HG03520 (cell line): ENCODE measurements around the gene GSTM2.
"Not testable (repeated sequence)": the region's sequence is repeated elsewhere in the genome, so short reads cannot be mapped to it uniquely, and the experiment has no call there.

Source experiments
- ATAC-seq: cut with Tn5 transposase; IDR thresholded peaks from one replicate; pipeline ENCODE4 v1.9.1; 2021; ENCODE audit warnings: mild to moderate bottlenecking, moderate library complexity; ENCODE audit not compliant: unreplicated experiment

GSTM2 gene

DNA sequence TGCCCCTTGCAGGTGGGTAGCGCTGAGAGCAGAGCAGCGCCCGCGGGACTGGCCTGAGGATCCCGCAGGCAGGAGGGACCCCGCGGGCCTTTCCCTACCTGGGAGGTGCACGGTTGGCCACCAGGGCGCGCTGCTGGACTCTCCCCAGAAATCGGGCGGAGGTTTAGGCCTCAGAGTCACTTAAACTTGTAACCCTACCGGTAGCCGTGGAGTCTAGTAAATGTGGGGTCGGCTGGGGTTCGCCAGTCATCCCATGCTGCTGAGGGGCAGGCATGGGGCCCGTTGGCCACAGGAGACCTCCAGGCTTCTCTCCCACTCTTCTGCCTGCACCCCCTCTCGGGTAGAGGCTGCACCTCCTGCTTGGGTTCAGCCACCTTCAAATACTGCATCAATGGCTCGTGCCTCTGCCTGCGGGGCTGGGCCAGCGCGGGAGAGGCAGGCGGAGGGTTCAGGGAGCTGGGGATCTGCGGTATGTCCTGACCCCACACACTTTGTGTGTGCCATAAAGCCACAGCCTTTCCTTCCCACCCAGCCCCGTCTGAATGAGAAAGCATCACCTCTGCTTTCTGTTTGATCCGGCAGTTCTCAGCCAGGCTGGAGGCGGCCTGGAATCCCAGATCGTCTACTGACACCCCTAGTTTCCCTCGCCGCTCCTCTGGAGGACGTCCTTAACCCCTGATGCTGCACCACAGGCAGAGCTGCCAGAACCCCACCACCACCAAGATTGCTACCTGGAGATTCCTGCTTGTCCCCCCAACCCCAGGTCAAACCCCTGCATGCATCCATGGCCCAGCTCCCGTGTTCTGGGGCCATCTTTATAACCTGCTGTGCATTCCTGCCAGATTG is 24.2 kb upstream of the GSTM2 start:
- ATAC-seq = peak; percentile 79

GRCh38 chr1:109644670-109645069 is 23.2 kb upstream of the GSTM2 start:
- ATAC-seq = no peak

- no peak for ATAC-seq
Observed at GRCh38 chr1:109649491-109649914, 18.4 kb upstream of the GSTM2 start.

GRCh38 chr1:109650609-109651008 is 17.2 kb upstream of the GSTM2 start:
- no peak for ATAC-seq

DNA sequence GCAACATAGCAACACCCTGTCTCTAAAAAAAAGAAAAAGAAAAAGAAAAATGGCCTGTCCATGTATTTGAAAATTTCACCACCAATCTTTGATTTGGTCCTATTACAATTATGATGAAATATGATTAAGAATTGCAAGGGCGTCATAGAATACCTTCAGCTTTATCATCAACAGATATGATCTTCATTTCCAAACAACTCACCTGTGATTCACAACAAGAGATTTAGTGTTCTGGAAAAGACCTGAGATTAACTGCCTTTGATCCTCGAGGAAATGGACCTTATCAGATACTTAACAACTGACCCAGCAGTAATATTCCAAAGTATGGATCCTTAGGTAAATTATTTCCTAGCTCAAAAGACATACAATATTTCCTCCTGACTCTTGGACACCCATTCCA is 15.5 kb upstream of the GSTM2 start:
- no peak for ATAC-seq

GRCh38 chr1:109653306-109653705 is 14.6 kb upstream of the GSTM2 start:
- ATAC-seq = no peak

DNA sequence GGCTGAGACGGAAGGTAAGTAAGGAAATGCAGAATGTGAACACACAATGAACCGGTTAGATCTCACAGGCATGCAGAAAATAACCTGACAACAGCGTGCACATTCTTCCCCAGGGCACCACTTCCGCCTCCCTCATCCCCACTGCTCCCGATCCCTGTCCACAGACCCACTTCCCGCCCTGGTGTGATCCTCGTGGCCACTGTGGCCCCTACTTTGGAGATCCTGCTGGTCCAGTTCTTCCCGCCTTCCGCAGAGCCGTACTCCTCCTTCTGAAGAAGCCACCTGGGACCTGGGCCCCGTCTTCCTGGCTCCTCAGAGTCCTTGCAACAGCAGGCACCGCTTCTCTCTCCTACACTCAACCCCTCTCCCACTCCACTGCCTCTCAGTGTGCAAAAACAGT is 13.3 kb upstream of the GSTM2 start:
- ATAC-seq = no peak

DNA sequence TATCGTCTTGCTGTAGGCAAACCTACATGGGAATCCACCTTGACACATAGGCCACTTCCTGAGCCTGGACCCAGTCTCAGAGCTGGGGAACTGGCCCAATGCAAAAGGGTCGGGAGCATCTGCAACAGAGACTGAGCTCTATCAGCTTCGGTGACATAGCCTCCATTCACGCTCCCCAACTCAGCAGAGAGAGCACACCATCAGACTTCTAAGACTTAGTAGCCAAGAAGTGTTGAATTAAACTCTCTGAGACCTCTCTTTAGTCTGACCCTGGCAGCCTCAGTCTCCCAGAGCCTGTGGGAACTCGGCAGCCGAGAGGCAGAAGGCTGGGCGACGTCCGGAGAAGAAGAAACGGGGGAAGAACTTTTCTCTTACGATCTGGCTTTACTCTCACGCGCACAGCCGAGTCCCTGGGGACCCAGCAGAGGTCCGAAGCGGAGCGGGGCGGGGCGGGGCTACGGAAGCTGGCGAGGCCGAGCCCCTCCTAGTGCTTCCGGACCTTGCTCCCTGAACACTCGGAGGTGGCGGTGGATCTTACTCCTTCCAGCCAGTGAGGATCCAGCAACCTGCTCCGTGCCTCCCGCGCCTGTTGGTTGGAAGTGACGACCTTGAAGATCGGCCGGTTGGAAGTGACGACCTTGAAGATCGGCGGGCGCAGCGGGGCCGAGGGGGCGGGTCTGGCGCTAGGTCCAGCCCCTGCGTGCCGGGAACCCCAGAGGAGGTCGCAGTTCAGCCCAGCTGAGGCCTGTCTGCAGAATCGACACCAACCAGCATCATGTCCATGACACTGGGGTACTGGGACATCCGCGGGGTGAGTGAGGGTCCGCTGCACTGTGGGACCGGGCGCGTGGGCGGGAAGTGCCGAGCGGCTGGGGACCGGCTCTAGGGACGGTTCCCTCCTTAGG is 12.0 kb upstream of the GSTM2 start, which contains the start of gene GSTM4:
TSS of gene GSTM4 (plus strand) at position 485 of the 905 bp plus-strand sequence. CDS start at position 776, 291 bp downstream.
- peak; percentile 82 for ATAC-seq

GRCh38 chr1:109657395-109657794 is 10.5 kb upstream of the GSTM2 start:
- no peak for ATAC-seq

DNA sequence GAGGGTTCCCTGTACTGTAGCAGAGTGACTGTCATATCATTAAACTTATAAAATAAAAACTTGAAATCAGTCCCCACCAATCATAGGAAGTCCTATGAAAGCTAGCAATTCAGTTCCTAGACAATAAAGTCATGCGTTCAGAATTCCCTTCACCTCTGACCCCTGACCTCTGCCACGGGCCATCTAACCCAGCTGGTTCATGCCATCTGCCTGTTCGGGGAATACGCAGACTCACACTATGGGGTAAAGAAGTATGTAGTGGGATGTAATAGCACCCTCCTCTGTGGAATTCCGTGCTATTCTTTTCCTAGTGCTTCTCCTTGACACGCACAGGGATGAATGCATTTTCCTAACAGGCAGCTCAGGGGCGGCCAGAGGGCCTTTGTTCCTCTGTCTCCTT is 9.9 kb upstream of the GSTM2 start:
- no peak for ATAC-seq

- ATAC-seq = no peak
Observed at GRCh38 chr1:109658533-109659042, 9.3 kb upstream of the GSTM2 start.

GRCh38 chr1:109659145-109659544 is 8.7 kb upstream of the GSTM2 start:
- ATAC-seq = no peak

- ATAC-seq = no peak
Observed at GRCh38 chr1:109659997-109660690, 7.7 kb upstream of the GSTM2 start.

DNA sequence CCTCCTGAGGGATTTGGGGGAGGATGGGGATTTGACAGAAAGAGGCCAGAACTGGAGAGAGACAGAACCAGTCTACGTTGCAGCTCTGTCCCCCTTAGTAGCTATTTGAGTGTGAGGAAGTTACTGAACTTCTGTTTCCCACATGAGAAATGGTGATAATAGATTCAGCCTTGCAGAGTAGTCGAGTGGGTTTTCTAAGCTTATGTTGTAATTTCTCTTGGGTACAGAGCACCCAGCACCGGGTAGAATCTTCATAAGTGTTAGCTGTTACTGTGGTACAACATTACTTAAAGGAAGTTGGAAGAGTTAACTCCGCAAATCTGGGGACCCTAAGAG is 7.2 kb upstream of the GSTM2 start:
- ATAC-seq = not testable (repeated sequence)

DNA sequence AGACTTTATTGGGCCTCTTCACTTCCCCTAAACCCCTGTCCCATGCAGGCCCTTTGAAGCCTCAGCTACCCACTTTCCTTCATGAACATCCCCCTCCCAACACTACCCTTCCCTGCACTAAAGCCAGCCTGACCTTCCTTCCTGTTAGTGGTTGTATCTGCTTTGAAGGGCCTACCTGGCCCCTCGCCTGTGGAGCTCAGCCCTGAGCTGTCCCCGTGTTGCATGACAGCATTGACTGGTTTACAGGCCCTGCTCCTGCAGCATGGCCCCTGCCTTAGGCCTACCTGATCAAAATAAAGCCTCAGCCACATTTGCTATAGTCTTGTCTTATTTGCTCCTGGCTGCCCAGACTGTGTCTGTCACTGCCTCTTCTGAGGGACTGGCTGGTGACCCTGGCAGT is 6.5 kb upstream of the GSTM2 start:
- no peak for ATAC-seq

- no peak for ATAC-seq
Observed at GRCh38 chr1:109664671-109665070, 3.2 kb upstream of the GSTM2 start.

DNA sequence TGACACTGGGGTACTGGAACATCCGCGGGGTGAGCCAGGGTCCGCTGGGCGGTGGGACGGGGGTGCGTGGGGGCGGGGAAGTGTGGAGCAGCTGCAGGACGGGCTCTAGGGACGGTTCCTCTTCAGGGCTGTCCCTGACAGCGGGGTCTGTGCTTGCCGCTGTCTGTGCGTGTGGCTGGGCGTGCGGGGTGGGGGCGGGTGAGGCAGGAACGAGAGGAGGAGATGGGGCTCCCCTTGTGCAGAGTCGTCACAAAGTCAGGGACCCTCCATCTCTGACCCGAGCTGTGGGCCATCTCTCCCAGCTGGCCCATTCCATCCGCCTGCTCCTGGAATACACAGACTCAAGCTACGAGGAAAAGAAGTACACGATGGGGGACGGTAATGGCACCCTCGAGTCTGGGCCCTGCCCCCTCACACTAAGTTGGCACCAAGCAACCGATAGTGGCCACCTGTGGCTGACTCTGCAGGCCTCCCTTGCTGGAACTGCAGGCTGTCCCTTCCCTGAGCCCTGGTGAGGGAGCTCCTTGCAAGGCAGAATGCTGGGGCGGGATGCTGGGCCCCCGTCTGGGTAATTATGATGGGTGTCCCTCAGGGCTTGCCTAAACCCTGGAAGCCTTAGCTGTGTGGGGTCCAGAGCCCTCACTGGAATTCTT is 392 bp downstream of the GSTM2 start:
- no peak for ATAC-seq

DNA sequence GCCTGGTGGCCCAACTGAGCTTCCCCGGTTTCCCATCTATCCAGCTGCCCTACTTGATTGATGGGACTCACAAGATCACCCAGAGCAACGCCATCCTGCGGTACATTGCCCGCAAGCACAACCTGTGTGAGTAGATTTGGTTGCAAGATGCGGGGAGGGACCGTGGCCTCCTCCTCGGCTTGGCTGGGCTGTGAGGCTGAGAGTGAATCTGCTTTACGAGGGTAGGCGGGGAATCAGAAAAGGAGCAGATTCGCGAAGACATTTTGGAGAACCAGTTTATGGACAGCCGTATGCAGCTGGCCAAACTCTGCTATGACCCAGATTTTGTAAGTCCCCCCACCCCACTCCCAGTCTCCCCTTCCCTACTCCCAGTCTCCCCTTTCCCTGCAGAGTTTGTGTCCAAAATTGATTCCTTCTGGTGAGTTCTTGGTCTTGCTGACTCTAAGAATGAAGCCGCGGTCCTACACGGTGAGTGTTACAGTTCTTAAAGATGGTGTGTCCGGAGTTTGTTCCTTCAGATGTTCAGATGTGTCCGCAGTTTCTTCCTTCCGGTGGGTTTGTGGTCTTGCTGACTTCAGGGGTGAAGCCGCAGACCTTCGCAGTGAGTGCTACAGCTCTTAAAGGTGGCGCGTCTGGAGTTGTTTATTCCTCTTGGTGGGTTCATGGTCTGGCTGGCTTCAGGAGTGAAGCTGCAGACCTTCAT is 1.5 kb downstream of the GSTM2 start:
- ATAC-seq = no peak

DNA sequence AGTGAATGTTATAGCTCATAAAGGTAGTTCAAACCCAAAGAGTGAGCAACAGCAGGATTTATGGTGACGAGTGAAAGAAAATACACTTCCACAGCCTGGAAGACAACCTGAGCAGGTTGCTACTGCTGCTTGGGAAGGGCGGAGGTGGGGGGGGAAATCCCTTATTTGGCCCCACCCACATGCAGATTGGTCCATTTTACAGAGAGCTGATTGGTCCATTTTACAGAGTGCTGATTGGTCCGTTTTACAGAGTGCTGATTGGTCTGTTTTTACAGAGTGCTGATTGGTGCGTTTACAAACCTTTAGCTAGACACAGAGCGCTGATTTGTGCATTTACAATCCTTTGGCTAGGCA is 2.1 kb downstream of the GSTM2 start:
- ATAC-seq = not testable (repeated sequence)

DNA sequence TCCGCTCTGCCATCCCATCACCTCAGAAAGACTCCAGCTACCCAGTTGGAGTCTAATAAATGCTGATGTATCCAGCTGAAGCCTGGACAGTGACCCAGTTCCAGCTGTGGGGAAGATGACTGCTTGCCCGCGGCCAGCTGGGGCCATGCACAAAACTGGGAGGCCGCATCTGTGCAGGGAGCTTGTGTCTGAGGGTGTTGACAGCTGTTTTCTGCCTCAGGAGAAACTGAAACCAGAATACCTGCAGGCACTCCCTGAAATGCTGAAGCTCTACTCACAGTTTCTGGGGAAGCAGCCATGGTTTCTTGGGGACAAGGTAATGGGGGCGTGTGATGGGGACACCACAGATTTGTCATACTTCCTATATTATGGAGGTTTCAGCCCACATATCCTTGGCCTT is 3.2 kb downstream of the GSTM2 start:
- ATAC-seq = no peak
